C4-2B (cell line): Measurements from ENCODE around the gene ZNF813.

Experiments used
- CTCF ChIP-seq: fragments of 450-650 bp; conservative IDR thresholded peaks from 2 replicates; pipeline ENCODE4 v1.5.1; 2017; ENCODE audit warnings: mild to moderate bottlenecking
- ZFX ChIP-seq: fragments of 450-650 bp; IDR thresholded peaks from 2 replicates; pipeline ENCODE4 v1.6.1; 2017

- TF ChIP-seq CTCF (no peak), ZFX (no peak)
These were observed 4.4 kb downstream of the ZNF813 start for GRCh38 chr19:53471916-53472315.
